Neural cell (in vitro differentiated cells): ENCODE measurements around the gene CHST11. TPM values are rescaled to one million over a fixed set of nuclear protein-coding genes. Genes with fewer than 3 reads are reported as not detected.

Source experiments
- H2AFZ ChIP-seq: fragments of 200-600, 300-800 bp; sonication (generic), shearing (Covaris generic); 2 replicates; pipeline ENCODE4 v1.6.0; 2014; ENCODE audit warnings: low read depth, mild to moderate bottlenecking, antibody characterized with exemption, low read length, moderate library complexity
- H3F3A ChIP-seq: fragments of 200-600 bp; shearing (Covaris generic); 2 replicates; pipeline ENCODE4 v1.6.1; 2016; ENCODE audit warnings: mild to moderate bottlenecking, moderate library complexity, mixed read lengths, antibody characterized with exemption, low read length; ENCODE audit not compliant: insufficient read depth, poor library complexity, severe bottlenecking
- H3K27ac ChIP-seq: fragments of 200-600, 300-800 bp; sonication (generic), shearing (Covaris generic); 2 replicates; pipeline ENCODE4 v1.5.1; 2014; ENCODE audit warnings: mild to moderate bottlenecking, low read length, moderate library complexity
- H3K27me3 ChIP-seq: fragments of 300-800, 200-600 bp; sonication (generic), shearing (Covaris generic); 2 replicates; pipeline ENCODE4 v1.6.0; 2014; ENCODE audit warnings: mild to moderate bottlenecking, low read depth, low read length, moderate library complexity; ENCODE audit not compliant: insufficient read depth
- H3K36me3 ChIP-seq: fragments of 300-800, 200-600 bp; sonication (generic), shearing (Covaris generic); 2 replicates; pipeline ENCODE4 v1.5.1; 2014; ENCODE audit warnings: mild to moderate bottlenecking, antibody characterized with exemption, low read length, moderate library complexity; ENCODE audit not compliant: insufficient read depth
- H3K4me2 ChIP-seq: fragments of 300-800, 200-600 bp; sonication (generic), shearing (Covaris generic); 2 replicates; pipeline ENCODE4 v1.6.0; 2014; ENCODE audit warnings: mild to moderate bottlenecking, low read length
- H3K4me3 ChIP-seq: fragments of 300-800, 200-600 bp; sonication (generic), shearing (Covaris generic); 2 replicates; pipeline ENCODE4 v1.5.1; 2014; ENCODE audit warnings: mild to moderate bottlenecking, low read length, moderate library complexity
- H3K79me2 ChIP-seq: fragments of 200-600 bp; shearing (Covaris generic); replicated peaks from 2 replicates; pipeline ENCODE4 v1.6.0; 2014; ENCODE audit warnings: mild to moderate bottlenecking, low read length, moderate library complexity; ENCODE audit not compliant: insufficient read depth
- H3K9ac ChIP-seq: fragments of 300-800, 200-600 bp; sonication (generic), shearing (Covaris generic); 2 replicates; pipeline ENCODE4 v1.6.1; 2016; ENCODE audit warnings: mild to moderate bottlenecking, low read length, mixed read lengths
- H3K9me2 ChIP-seq: fragments of 200-600 bp; shearing (Covaris generic); 2 replicates; pipeline ENCODE4 v1.6.1; 2016; ENCODE audit warnings: mild to moderate bottlenecking, low read length, mixed read lengths; ENCODE audit not compliant: insufficient read depth
- H3K9me3 ChIP-seq: fragments of 200-600, 300-800 bp; sonication (generic), shearing (Covaris generic); 2 replicates; pipeline ENCODE4 v1.6.1; 2016; ENCODE audit warnings: mild to moderate bottlenecking, mixed run types, low read length, moderate library complexity, mixed read lengths
- H4K20me1 ChIP-seq: fragments of 200-600 bp; shearing (Covaris generic); 2 replicates; pipeline ENCODE4 v1.6.1; 2016; ENCODE audit warnings: mild to moderate bottlenecking, mixed run types; ENCODE audit not compliant: insufficient read depth
- CTCF ChIP-seq: fragments of 450-650 bp; IDR thresholded peaks from 2 replicates; pipeline ENCODE4 v1.5.1; 2014; ENCODE audit warnings: antibody characterized with exemption, mild to moderate bottlenecking, moderate library complexity; ENCODE audit not compliant: poor library complexity, severe bottlenecking
- EP300 ChIP-seq: fragments of 450-650 bp; conservative IDR thresholded peaks from 2 replicates; pipeline ENCODE4 v1.6.1; 2014; ENCODE audit warnings: antibody characterized with exemption, mild to moderate bottlenecking, moderate library complexity; ENCODE audit not compliant: poor library complexity, severe bottlenecking
- EZH2 ChIP-seq: fragments of 200-600, 300-800 bp; shearing (Covaris generic), sonication (generic); IDR thresholded peaks from 2 replicates; pipeline ENCODE4 v1.6.1; 2014; ENCODE audit warnings: antibody characterized with exemption, low read length, borderline replicate concordance, mild to moderate bottlenecking; ENCODE audit not compliant: insufficient read depth, poor library complexity, severe bottlenecking
- MXI1 ChIP-seq: fragments of 450-650 bp; conservative IDR thresholded peaks from 2 replicates; pipeline ENCODE4 v1.6.1; 2014; ENCODE audit warnings: antibody characterized with exemption, mild to moderate bottlenecking; ENCODE audit not compliant: poor library complexity, severe bottlenecking
- POLR2AphosphoS5 ChIP-seq: IDR thresholded peaks from 2 replicates; pipeline ENCODE4 v1.6.1; 2012
- RAD21 ChIP-seq: fragments of 450-650 bp; conservative IDR thresholded peaks from 2 replicates; pipeline ENCODE4 v1.6.1; 2014; ENCODE audit warnings: antibody characterized with exemption, mild to moderate bottlenecking, moderate library complexity
- REST ChIP-seq: IDR thresholded peaks from 2 replicates; pipeline ENCODE4 v1.6.1; 2012; ENCODE audit warnings: borderline replicate concordance
- SMC3 ChIP-seq: fragments of 450-650 bp; conservative IDR thresholded peaks from 2 replicates; pipeline ENCODE4 v1.6.1; 2014; ENCODE audit warnings: antibody characterized with exemption, mild to moderate bottlenecking, moderate library complexity; ENCODE audit not compliant: poor library complexity
- TAF1 ChIP-seq: IDR thresholded peaks from 2 replicates; pipeline ENCODE4 v1.6.1; 2012; ENCODE audit warnings: low read depth
- polyA plus RNA-seq: library from polyadenylated mRNA; depleted of rRNA; stranded (reverse); fragments of >200 nt; gene quantifications from 2 replicates; pipeline ENCODE4 v1.2.3, GENCODE V29; 2014

Gene CHST11
- polyA plus RNA-seq, 1 donor from 2014 or later = 15.0 TPM

- Histone ChIP-seq H3K9me2 (no peaks in the 10 kb centered on the region), H3K27me3 (no peaks in the 10 kb centered on the region), H3F3A (no peaks in the 10 kb centered on the region), H3K27ac (no peak overlapping the region), H3K9ac (no peak overlapping the region), H4K20me1 (no peaks in the 10 kb centered on the region), H3K4me3 (no peak overlapping the region), H2AFZ (no peak overlapping the region), H3K4me2 (no peak overlapping the region), H3K79me2 (no peaks in the 10 kb centered on the region), H3K9me3 (no peaks in the 10 kb centered on the region), H3K36me3 (no peaks in the 10 kb centered on the region)
- no peak for TF ChIP-seq TAF1
- TF ChIP-seq SMC3 = no peak
- no peak for TF ChIP-seq EZH2
- TF ChIP-seq EP300 = no peak
- TF ChIP-seq REST = no peak
- no peak for TF ChIP-seq POLR2AphosphoS5
- TF ChIP-seq MXI1 = no peak
Observed at GRCh38 chr12:104422441-104422840, 34.3 kb upstream of the CHST11 start.

- Histone ChIP-seq H3K36me3 (no peaks in the 10 kb centered on the region), H4K20me1 (no peaks in the 10 kb centered on the region), H3K4me2 (no peak overlapping the region), H3K79me2 (no peaks in the 10 kb centered on the region), H3K27me3 (no peaks in the 10 kb centered on the region), H3K4me3 (no peak overlapping the region), H3K9me2 (no peaks in the 10 kb centered on the region), H3K9me3 (no peaks in the 10 kb centered on the region), H3K9ac (no peak overlapping the region), H3F3A (no peaks in the 10 kb centered on the region), H2AFZ (no peak overlapping the region), H3K27ac (no peak overlapping the region)
- no peak for TF ChIP-seq EP300
- no peak for TF ChIP-seq POLR2AphosphoS5
- TF ChIP-seq SMC3 = no peak
- no peak for TF ChIP-seq CTCF
- TF ChIP-seq REST = no peak
- no peak for TF ChIP-seq EZH2
- TF ChIP-seq MXI1 = no peak
- no peak for TF ChIP-seq RAD21
- TF ChIP-seq TAF1 = no peak
Observed at GRCh38 chr12:104423273-104423672, 33.5 kb upstream of the CHST11 start.
